ENCODE results near the gene IL17RA.

- TF ChIP-seq TAF1 (IDR thresholded peaks at IDR 0.05; ENCODE audit: borderline replicate concordance, insufficient read depth, low read length) = no peak
- TF ChIP-seq POLR2AphosphoS5 (IDR thresholded peaks at IDR 0.05; ENCODE audit: low read depth, low read length) = no peak
- TF ChIP-seq REST (IDR thresholded peaks at IDR 0.05; ENCODE audit: insufficient read depth in 1 of 2, low read depth in 2 of 2, low read length in 2 of 2) = no peak
These were observed 48.3 kb downstream of the IL17RA start for GRCh38 chr22:17133137-17133536.
